GM21737 (cell line): ENCODE measurements around the gene GPR153.

Source experiments
- ATAC-seq: cut with Tn5 transposase; IDR thresholded peaks from one replicate; pipeline ENCODE4 v1.9.1; 2021; ENCODE audit warnings: mild to moderate bottlenecking, moderate library complexity; ENCODE audit not compliant: unreplicated experiment

Gene GPR153

DNA sequence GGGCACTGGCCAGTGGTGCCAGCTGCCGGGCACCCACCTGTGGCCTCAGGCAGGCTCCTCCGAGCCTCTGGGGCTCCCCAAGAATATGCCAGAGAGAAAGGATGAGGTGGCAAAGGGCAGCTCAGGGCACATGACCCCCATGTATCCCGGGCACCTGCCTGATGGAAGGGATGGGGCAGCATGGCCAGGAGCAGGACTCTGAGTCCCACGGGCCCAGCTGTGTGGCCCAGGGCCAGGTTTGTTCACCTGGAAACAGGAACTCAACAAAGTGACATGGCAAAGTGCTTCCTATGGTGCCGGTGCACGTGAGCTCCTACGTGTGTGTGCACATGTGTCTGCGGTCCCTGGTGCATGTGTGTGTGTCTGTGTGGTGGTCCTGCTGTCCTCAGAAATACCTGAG, 9.5 kb upstream of the GPR153 start:
- no peak for ATAC-seq

GRCh38 chr1:6269720-6270400, 9.0 kb upstream of the GPR153 start:
- no peak for ATAC-seq

- no peak for ATAC-seq
These were observed 8.4 kb upstream of the GPR153 start for GRCh38 chr1:6269296-6269695.

DNA sequence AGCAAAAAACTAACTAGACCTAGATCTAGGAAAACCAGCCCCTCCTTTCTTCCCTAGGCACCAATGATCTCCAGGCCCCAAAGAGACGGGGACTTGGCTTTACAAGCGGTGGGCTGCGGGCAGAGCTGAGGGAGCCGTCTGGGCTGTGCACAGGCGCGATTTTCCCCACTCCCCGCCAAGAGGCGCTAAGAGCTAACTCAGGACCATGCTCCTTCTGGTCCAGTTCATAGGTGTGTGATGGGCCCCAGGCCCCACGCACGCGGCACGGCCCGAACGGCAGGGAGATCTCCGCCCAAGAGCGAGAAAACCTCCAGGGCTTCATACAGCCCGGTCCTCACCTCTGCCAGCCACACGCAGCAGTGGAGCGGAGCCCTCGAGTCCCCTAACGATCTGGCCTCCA, 7.5 kb upstream of the GPR153 start:
- no peak for ATAC-seq

- ATAC-seq: no peak
These were observed 6.9 kb upstream of the GPR153 start for GRCh38 chr1:6267686-6268322.

DNA sequence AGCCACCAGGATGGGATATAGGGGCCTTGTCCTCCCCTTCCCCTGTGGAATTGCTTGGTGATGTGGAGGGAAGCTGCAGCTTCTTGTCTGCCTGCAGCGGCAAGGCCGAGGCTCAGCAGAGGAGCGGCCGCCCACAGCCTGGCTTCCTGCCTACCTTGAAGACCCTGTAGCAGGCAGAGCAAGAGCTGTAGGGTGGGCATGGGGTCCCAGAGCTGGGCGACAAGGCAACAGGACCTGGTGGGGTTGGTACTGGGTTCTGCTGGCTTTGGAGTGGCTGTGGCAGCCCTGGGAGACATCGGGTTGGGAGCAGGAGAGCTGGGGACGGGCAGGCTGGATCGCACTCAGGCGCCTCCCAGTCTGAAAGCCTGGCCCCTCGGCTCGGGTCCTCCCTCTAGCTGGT, 5.7 kb upstream of the GPR153 start:
- no peak for ATAC-seq

- no peak for ATAC-seq
These were observed 4.3 kb upstream of the GPR153 start for GRCh38 chr1:6265151-6265550.

GRCh38 chr1:6263716-6264115, 2.8 kb upstream of the GPR153 start:
- ATAC-seq: no peak

- ATAC-seq: no peak
These were observed 1.9 kb upstream of the GPR153 start for GRCh38 chr1:6262555-6263420.

DNA sequence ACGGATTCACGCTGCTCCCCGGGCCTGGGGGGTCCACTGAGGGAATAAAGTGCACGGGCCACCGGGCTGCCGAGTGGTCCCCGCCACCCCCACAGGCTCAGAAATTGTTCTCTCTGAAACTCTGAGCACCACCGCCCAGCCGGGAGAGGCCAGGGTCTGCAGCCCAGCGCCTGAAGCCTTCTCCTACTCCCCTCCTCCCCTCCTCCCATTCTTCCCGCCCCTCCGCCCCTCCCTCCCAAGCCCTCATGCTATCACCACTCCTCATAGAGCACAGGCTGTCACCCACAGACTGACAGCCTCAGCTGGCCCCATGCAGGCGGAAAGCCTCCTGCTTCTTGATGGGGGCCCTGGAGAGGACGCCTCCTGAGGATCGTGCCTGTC, 707 bp upstream of the GPR153 start:
- ATAC-seq: no peak

DNA sequence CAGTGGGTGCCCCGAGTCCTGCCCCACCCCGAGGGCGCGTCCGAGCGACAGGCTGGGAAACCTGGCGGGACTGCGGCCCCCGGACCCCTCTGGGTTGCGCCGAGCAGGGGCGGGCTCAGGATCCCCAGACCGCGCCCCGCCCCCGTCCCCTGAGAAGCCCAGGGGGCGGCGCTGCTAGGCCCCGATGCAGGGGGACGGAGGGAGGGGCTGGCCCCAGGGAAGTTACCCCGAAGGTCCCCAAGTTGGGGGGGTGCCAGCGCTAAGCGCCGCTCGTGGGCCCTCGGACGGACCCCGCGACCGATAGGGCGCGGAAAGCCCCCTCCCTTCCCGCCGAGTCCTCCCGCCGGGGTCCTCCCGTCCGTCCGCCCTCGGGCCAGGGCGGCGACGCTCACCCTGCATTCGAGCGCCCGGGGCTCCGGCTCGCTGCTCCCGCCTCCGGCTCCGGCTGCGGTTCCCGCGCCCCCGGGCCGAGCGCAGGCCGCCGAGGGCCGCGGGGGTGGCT, 414 bp downstream of the GPR153 start:
- no peak for ATAC-seq

DNA sequence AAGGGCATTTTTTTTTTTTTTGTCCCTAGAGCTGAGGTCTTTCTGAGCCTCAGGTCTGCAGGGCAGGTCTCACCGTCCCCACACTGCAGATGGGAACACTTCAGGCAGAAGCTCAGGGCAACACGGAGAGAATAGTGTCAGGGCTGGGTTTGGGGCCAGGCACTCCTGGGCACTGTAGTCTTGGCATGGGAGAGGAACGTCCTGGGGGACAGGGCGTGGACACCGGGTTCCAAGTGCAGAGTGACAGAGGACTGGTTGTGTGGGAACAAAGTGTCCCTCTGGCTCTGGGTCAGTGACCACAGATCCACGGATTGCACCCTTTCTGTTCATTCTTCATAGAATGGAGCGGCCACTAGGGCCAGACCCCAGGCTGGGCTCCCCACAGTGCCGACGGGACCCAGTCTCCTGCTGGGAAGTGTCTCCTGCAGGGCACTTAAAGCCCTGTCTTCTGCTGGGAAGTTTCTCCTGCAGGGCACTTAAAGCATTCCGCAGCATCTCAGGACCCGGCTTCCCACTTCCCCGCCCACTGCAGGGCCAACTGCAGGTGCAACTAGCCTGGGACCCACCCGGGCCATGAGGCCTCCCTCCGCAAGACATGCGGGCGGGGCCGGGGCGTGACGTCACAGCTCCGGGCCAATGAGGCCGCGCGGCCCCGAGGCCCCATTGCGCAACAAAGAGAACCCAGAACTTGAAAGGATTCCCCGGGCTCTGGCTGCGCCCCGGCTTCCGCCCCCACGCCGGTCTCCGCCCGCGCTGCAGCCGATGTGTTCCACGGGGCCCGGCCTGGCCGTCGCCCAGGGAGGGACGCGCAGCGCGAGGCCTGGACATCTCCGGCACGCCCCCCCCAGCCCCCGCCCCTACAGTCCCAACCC, 1.2 kb downstream of the GPR153 start:
- ATAC-seq: no peak

GRCh38 chr1:6258675-6259074, 2.2 kb downstream of the GPR153 start:
- ATAC-seq: no peak

GRCh38 chr1:6257541-6258069, 3.3 kb downstream of the GPR153 start:
- ATAC-seq: no peak

DNA sequence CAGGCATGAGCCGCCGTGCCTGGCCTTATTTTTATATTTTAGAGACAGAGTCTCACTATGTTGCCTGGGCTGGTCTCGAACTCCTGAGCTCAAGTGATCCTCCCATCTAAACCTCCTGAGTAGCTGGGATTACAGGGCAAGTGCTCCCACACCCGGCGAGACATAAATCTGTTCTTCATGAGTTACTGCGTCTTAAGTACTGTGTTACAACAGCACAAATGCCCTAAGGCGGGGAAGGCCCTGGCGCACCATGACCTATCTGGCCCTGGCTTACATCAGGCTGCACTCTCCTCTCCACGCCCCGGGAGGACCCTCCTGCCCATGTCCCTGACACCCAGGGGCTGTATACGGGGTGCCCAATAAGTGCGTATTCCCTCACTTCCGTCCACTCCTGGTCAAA, 4.3 kb downstream of the GPR153 start:
- ATAC-seq: no peak

- ATAC-seq: no peak
These were observed 6.2 kb downstream of the GPR153 start for GRCh38 chr1:6254691-6255090.

DNA sequence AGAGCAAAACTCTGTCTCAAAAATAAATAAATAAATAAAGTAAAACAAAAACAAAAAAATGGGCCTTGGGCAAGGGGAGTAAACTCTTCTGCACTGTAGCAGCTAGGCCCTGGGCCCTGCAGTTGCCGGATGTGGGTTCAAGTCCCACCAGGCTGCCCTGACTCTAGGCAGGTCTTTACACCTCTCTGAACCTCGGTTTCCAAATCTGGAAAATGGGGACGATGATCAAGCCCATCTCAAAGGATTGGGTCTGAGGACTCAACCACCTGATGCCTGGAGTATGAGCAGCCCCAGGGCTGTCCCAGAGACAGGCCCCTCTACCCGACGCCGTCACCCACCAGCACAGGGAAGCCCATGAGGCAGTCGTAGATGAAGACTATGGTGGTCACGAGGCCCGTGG, 7.5 kb downstream of the GPR153 start:
- no peak for ATAC-seq

DNA sequence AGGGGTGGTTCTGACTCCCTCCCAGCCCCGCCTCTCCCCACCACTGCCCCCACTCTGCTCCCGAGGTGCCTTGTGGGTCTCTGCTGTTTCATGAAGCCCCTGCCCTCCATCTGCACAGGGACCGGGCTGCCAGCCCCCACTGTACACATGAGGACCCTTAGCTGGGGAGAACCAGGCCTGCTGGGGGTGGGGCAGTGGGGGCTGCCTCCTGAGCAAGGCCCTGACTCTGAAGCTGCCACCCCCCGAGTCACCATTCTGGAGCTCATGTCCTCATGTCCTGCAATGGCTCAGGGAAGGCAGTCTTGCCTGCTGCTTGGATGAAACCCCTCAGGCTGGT, 8.6 kb downstream of the GPR153 start:
- no peak for ATAC-seq

- no peak for ATAC-seq
These were observed 9.1 kb downstream of the GPR153 start for GRCh38 chr1:6251681-6252373.

DNA sequence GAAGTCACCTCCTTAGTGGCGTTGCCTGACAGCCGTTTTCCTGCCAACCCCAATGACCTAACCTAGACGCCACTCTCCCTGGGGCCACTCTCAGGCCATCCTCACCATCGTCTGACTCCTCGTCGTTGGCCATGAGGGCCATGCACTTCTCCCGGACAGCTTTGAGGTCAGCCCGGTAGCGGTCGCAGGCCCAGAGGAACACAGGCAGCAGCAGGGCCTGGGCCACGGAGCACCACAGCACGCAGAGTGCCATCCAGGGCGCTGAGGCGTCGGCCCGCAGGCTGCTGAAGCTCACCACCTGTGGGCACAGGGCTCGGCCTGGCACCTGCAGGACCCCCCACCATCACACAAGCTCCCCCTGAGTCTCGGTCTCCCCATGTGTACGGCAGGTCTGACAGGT, 9.7 kb downstream of the GPR153 start:
- ATAC-seq: no peak
